ENCODE data around the gene SPAAR.
"Not testable (repeated sequence)": the region's sequence is repeated elsewhere in the genome, so short reads cannot be mapped to it uniquely, and the experiment has no call there.

The SPAAR gene

GRCh38 chr9:35923927-35924763 lies 14.9 kb downstream of the SPAAR start:
- peak; percentile 68 for DNase-seq

- DNase-seq = no peak
Measured at GRCh38 chr9:35928591-35929452, 19.5 kb downstream of the SPAAR start.

- no peak for DNase-seq
Measured at GRCh38 chr9:35929453-35929718, 20.1 kb downstream of the SPAAR start.

GRCh38 chr9:35930521-35930920 lies 21.2 kb downstream of the SPAAR start:
- DNase-seq = no peak

- DNase-seq = peak; percentile 60
Measured at GRCh38 chr9:35930989-35931388, 21.7 kb downstream of the SPAAR start.

- DNase-seq = no peak
Measured at GRCh38 chr9:35932735-35933134, 23.4 kb downstream of the SPAAR start.

GRCh38 chr9:35933550-35934067 lies 24.3 kb downstream of the SPAAR start:
- DNase-seq = no peak

GRCh38 chr9:35934069-35934468 lies 24.8 kb downstream of the SPAAR start:
- not testable (repeated sequence) for DNase-seq

- no peak for DNase-seq
Measured at GRCh38 chr9:35935261-35935660, 26.0 kb downstream of the SPAAR start.

GRCh38 chr9:35935755-35936509 lies 26.6 kb downstream of the SPAAR start:
- DNase-seq = no peak

- no peak for DNase-seq
Measured at GRCh38 chr9:35937227-35937626, 27.9 kb downstream of the SPAAR start.

- DNase-seq = no peak
Measured at GRCh38 chr9:35938474-35939356, 29.4 kb downstream of the SPAAR start.

GRCh38 chr9:35939679-35940250 lies 30.5 kb downstream of the SPAAR start:
- no peak for DNase-seq

- no peak for DNase-seq
Measured at GRCh38 chr9:35940458-35941407, 31.4 kb downstream of the SPAAR start.

- DNase-seq = no peak
Measured at GRCh38 chr9:35942286-35942685, 33.0 kb downstream of the SPAAR start.

GRCh38 chr9:35944173-35944572 lies 34.9 kb downstream of the SPAAR start:
- no peak for DNase-seq

- DNase-seq = no peak
Measured at GRCh38 chr9:35944841-35945240, 35.6 kb downstream of the SPAAR start.

GRCh38 chr9:35945341-35946018 lies 36.2 kb downstream of the SPAAR start:
- DNase-seq = peak; percentile 86

GRCh38 chr9:35948451-35948850 lies 39.2 kb downstream of the SPAAR start:
- DNase-seq = no peak

GRCh38 chr9:35948901-35949318 lies 39.6 kb downstream of the SPAAR start:
- DNase-seq = peak; percentile 87

All from islet precursor cell (in vitro differentiated cells).